Left cardiac atrium (tissue), 4 donors: ENCODE results near the gene RPH3AL. TPM values are rescaled to one million over a fixed set of nuclear protein-coding genes. Genes with fewer than 3 reads are reported as not detected.

Source experiments
- ATAC-seq, 2 donors: fragments of 200-7000 bp; cut with Tn5 transposase; one replicate each; pipeline ENCODE4 v1.9.1; 2020; ENCODE audit warnings: mild to moderate bottlenecking in 2 of 2, moderate library complexity in 2 of 2
- DNase-seq: peaks from one replicate; pipeline ENCODE4 v3.0.0-alpha.2; 2020
- intact Hi-C, 2 donors: fragments of 100-400 bp; cut with DNase I; formaldehyde crosslinking; loops; one replicate each; pipeline versions ENCODE4 v1.14.1 to v1.15.1; 2022 to 2023
- total RNA-seq, 2 donors: library from RNA; stranded (reverse); fragmentation: NEBNext Ultra II Directional; extraction: Animal tissue kit (Norgen Biotek cat#: 25700); gene quantifications; one replicate each; pipeline ENCODE4 v1.2.1, GENCODE V29; 2021
- donor health status: DM: no; HTN: yes; CAD: no.
- donor health status: DM: no; HTN: yes; CAD: no; lungs with severe emphysema.
- donor health status: DM: yes; HTN: yes; CAD: no.
- donor health status: Dilated cardiomyopathy.

RPH3AL gene
- total RNA-seq, 2 donors from 2014 or later: 5.9 to 10.9 TPM

DNA sequence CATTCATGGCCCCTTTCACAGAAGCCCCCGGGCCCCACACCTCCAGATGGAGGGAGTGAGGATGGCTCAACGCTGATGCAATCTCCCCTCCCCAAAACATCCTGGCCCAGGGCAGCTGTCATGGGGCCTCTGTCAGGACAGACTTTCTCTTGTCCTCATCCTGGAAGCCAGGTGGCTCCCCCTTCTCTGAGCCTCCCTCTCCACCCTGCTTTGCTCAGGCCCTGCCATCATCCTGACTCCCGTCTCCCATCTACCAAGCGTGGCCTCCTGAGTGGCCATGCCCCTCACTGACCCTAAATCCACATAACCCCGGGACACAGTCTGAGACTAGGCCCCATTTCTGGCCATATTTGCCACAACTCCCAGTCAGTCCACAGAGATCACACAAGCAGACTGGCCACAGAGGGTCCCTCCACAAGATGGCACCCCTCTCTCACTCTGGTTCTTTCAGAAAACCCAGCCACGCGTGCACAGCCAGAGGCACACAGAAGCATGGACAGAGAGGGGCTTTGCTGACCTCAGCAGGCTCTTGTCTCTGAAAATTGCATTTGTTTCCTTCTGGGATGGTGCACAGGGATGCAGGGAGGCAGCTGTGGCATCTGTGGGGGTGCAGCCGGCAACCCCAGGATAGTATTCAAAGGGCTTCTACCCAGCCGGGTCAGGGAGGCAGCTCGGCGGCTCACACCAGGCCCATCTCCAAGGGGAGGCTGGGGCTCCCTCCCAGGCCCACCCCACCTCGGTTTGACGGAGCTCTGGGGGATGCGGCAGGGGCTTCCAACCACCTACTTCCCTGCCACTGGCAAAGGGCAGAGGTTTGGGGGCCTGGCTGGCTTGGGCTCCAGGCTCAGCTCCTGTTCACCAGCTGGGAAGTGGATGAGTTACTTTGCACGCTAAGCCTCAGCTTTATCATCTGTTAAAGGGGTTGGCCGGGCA, 188.0 kb downstream of the RPH3AL start:
- intact Hi-C loops: loop anchor here (5.0 kb wide), 1 partner anchor 223 kb away; no protein-coding TSS in a partner anchor
- peak; percentile 87 to 90 for ATAC-seq
- DNase-seq: peak; percentile 65

DNA sequence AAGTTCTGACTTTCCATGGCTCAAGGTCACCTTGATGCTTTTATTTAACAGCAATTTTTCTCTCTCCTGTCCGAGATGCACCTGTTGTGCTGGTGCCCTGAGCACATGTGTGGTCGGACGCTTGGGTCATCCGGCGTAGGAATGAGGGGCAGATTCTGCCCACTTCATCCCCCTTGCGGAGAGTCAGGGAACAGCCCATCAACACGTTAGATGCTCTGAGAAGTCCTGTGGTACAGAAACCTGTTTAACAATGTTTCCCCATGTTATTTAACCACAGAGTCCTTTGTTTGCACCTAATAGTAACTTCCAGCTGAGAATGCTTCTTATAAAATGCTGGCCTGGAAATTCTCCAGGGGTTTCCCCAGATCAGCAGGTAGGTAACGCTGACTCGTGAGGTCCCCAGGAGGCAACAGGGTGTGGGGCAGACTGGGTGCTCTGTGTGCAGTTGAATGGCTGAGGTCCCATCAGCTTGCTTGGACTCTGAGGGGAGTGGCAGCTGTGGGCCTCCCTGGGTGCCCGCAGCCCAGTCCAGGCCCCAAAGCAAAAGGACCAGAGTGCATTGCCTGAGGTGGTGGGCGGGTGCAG, 189.0 kb downstream of the RPH3AL start:
- ATAC-seq: no peak
- intact Hi-C loops: loop anchor here (5.0 kb wide), 1 partner anchor 224 kb away; no protein-coding TSS in a partner anchor
- DNase-seq: no peak

DNA sequence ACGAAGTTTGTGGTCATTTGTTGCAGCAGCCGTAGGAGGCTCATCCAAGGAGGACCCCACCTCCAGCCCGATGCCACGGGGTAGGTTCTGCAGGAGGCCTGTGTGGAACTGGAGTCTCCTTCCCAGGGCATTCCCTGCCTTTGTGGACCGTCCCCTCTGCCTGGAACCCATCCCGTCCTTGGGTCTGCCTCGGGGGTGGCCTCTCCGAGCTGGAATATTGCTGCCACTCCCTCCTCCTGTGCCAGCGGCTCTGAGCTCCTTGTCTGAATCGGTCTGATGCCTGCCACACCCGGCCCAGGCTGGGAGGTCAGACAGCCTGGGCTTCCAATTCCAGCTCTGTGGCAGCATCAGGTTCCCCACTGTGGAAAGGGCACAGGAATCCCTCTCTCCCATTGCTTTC, 189.9 kb downstream of the RPH3AL start:
- DNase-seq (no peak), ATAC-seq (no peak)
- intact Hi-C loops: loop anchor here (5.0 kb wide), 1 partner anchor 225 kb away; no protein-coding TSS in a partner anchor

Other genes with a start within 250 kb of the RPH3AL start
- gene SCGB1C2, start 215.2 kb downstream of the RPH3AL start, total RNA-seq: not detected
- gene DOC2B, start 171.2 kb downstream of the RPH3AL start, total RNA-seq: 10 to 100 TPM in 1 of 2 donors, 1 to 10 TPM in 1; 6.8 to 16.4 TPM
- gene RFLNB, start 93.1 kb upstream of the RPH3AL start, total RNA-seq: 10 to 100 TPM; 21.5 to 39.6 TPM